Lung (tissue), 12 donors: Measurements from ENCODE around the gene DNHD1. TPM values are rescaled to one million over a fixed set of nuclear protein-coding genes. Genes with fewer than 3 reads are reported as not detected.

Source experiments
- ATAC-seq: fragments of 200-7000 bp; cut with Tn5 transposase; one replicate; pipeline ENCODE4 v1.9.1; 2020; ENCODE audit warnings: moderate number of reproducible peaks; ENCODE audit not compliant: insufficient read depth, low FRiP score
- DNase-seq, 3 donors: peaks; one replicate each; pipeline ENCODE4 v3.0.0-alpha.2; 2013 to 2017
- H3K27ac ChIP-seq, 2 donors: one replicate each; pipeline ENCODE4 v1.5.1; 2013; ENCODE audit warnings: mild to moderate bottlenecking in 2 of 2, moderate library complexity in 2 of 2, control low read depth in 1 of 2, inconsistent platforms in 1 of 2, low read depth in 1 of 2, low read length in 1 of 2
- H3K27me3 ChIP-seq, 3 donors: one replicate each; pipeline ENCODE4 v1.5.1; 2013; ENCODE audit warnings: low read length in 2 of 3; ENCODE audit not compliant: control insufficient read depth in 3 of 3, insufficient read depth in 3 of 3
- H3K36me3 ChIP-seq, 4 donors: one replicate each; pipeline ENCODE4 v1.5.1; 2013; ENCODE audit warnings: low read length in 4 of 4, mild to moderate bottlenecking in 1 of 4, moderate library complexity in 1 of 4; ENCODE audit not compliant: control insufficient read depth in 4 of 4, insufficient read depth in 4 of 4
- H3K4me1 ChIP-seq, 5 donors: one replicate each; pipeline ENCODE4 v1.5.1; 2013; ENCODE audit warnings: low read length in 5 of 5, mild to moderate bottlenecking in 2 of 5, moderate library complexity in 1 of 5; ENCODE audit not compliant: control insufficient read depth in 5 of 5, insufficient read depth in 5 of 5
- H3K4me3 ChIP-seq: one replicate; pipeline ENCODE4 v1.5.1; 2013; ENCODE audit warnings: mild to moderate bottlenecking, control low read depth, moderate library complexity
- H3K9ac ChIP-seq, 2 donors: one replicate each; pipeline ENCODE4 v1.5.1; 2013; ENCODE audit warnings: low read length in 2 of 2, control low read depth in 1 of 2; ENCODE audit not compliant: insufficient read depth in 1 of 2
- H3K9me3 ChIP-seq, 4 donors: one replicate each; pipeline ENCODE4 v1.5.1; 2013; ENCODE audit warnings: low read length in 3 of 4, mild to moderate bottlenecking in 1 of 4, moderate library complexity in 1 of 4; ENCODE audit not compliant: control insufficient read depth in 4 of 4, insufficient read depth in 3 of 4
- WGBS, 2 donors: extraction: QIAGEN DNeasy Blood & Tissue Kit; methylation state at CpG; one replicate each; pipeline ENCODE4 v1.1.7; 2013; 5-methylcytosine and 5-hydroxymethylcytosine counted together
- polyA plus RNA-seq, 2 donors: library from polyadenylated mRNA; stranded (reverse); fragments of 200-250 nt; gene quantifications; one replicate each; pipeline ENCODE4 v1.2.1, GENCODE V29; 2013
- total RNA-seq, 2 donors: library from RNA; depleted of rRNA in 1 of 2; stranded (reverse); fragments of >200 nt in 1 of 2; gene quantifications; one replicate each; pipeline ENCODE4 v1.2.1, GENCODE V29; 2014 to 2021
- TF ChIP-seq, protein P1 (sequence below): IDR thresholded peaks from 2 replicates; pipeline ENCODE4 v1.5.1; 2012; ENCODE audit warnings: mild to moderate bottlenecking; ENCODE audit errors: control extremely low read depth, extremely low read depth
- donor health status: control.
- donor health status: control.
- donor health status: Bipolar disorder and iron deficiency.
- donor health status: healthy.
- donor health status: DM: yes; HTN: yes; CAD: no.

Gene DNHD1
- total and polyA plus RNA-seq, 4 donors: 4.5 to 15.6 (median 12.0) TPM

DNA sequence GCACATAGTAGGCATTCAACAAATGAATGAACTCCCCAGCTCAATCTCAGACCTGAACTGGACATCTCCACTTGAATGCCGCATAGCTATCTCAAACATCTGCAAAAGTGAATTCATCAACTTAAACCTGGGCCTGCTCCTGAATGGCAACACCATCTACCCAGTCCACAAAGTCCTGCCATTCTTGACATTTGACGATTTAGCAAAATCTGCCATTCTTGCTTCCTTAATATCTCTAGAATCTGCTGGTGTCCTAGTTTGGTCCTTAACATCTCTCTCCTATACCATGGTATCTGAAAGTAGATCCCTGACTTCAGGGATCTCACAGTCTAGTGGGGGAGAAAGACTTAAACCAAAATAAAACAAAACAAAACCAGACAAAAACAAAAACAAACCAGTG, 43.9 kb upstream of the DNHD1 start:
- TF ChIP-seq, protein P1, sequence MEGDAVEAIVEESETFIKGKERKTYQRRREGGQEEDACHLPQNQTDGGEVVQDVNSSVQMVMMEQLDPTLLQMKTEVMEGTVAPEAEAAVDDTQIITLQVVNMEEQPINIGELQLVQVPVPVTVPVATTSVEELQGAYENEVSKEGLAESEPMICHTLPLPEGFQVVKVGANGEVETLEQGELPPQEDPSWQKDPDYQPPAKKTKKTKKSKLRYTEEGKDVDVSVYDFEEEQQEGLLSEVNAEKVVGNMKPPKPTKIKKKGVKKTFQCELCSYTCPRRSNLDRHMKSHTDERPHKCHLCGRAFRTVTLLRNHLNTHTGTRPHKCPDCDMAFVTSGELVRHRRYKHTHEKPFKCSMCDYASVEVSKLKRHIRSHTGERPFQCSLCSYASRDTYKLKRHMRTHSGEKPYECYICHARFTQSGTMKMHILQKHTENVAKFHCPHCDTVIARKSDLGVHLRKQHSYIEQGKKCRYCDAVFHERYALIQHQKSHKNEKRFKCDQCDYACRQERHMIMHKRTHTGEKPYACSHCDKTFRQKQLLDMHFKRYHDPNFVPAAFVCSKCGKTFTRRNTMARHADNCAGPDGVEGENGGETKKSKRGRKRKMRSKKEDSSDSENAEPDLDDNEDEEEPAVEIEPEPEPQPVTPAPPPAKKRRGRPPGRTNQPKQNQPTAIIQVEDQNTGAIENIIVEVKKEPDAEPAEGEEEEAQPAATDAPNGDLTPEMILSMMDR: no peak
- H3K9ac ChIP-seq: no peak overlapping the region
- peaks cover 0 to 7% (median 0%) of the 10 kb centered on the region in 5 donors for H3K4me1 ChIP-seq
- H3K36me3 ChIP-seq: peaks cover 13 to 66% (median 52%) of the 10 kb centered on the region in 4 donors
- WGBS, 2 donors: 94 to 100% methylated on average over 2 of the region's 2 CpGs
- H3K4me3 ChIP-seq: no peak overlapping the region
- no peak overlapping the region for H3K27ac ChIP-seq
- no peaks in the 10 kb centered on the region for H3K9me3 ChIP-seq
- ATAC-seq: no peak
- no peaks in the 10 kb centered on the region for H3K27me3 ChIP-seq
- no peak for DNase-seq

DNA sequence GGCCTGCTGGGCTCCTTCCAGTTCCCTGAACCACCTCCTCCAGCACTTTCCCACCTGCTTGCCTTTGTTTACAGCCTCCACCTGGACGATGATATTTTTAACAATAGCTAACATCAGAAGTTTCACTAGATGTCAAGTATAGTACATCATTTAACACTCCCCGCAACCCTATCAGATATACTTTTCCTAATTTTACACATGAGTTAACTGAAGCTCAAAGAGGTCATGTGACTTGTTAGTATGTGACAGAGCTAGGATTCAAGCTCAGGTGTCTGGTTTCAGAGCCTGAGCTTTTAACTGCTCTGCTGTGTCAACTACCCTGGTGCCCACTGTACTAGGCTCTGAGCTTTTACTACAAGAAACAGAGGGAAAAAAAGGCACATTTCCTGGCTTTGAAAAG, 42.0 kb upstream of the DNHD1 start:
- Histone ChIP-seq H3K36me3 (peaks cover 16 to 57% (median 42%) of the 10 kb centered on the region in 4 donors), H3K4me1 (peaks cover 0 to 9% (median 0%) of the 10 kb centered on the region in 5 donors), H3K9ac (no peak overlapping the region), H3K27me3 (no peaks in the 10 kb centered on the region), H3K9me3 (no peaks in the 10 kb centered on the region), H3K27ac (no peak overlapping the region), H3K4me3 (no peak overlapping the region)
- ATAC-seq: no peak
- no peak for DNase-seq
- 81 to 89% methylated on average over 2 of the region's 2 CpGs for WGBS, 2 donors
- TF ChIP-seq, protein P1: no peak

DNA sequence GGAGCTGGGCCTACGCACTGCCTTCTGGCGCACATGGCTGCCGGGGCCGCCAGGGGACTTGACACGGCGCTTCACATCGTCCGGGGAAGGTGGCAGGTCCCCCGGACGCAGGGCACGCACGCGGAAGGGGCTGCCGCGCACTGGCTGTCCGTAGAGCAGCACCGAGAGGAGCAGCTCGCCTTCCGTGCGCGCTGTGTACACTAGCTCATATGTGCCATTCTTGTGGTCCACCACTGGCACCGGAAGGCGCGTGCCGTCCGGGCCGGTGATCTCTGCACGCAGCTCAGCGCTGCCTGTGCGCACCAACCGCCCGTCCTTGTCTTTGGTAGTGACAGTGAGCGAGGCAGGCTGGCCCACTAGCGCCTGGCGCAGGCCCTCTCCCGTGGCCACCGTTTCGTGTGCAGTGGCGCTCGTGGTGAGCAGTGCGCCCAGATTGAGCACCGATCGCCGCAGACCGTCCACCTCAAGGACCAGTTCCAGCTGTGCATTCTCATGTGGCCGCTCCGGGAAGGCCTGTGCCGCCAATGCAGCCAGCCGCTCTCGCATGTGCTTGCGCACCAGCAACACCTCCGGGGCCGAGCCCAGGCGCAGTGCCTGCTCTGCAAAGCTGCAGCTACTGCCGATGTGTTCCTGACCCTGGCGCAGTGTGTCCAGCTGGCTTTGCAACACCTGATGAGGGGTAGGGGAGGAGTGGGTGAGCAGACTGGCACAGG, 40.6 kb upstream of the DNHD1 start:
- Histone ChIP-seq H3K9ac (no peak overlapping the region), H3K27me3 (no peaks in the 10 kb centered on the region), H3K27ac (no peak overlapping the region), H3K36me3 (peaks cover 14 to 51% (median 30%) of the 10 kb centered on the region in 4 donors), H3K9me3 (no peaks in the 10 kb centered on the region), H3K4me3 (no peak overlapping the region), H3K4me1 (peaks cover 0 to 9% (median 0%) of the 10 kb centered on the region in 5 donors)
- no peak for DNase-seq
- ATAC-seq: no peak
- WGBS, 2 donors: 95 to 97% methylated on average over 56 of the region's 56 CpGs
- TF ChIP-seq, protein P1: no peak
